Astrocyte (in vitro differentiated cells and primary cell): ENCODE data around the gene ADGRA1. TPM values are rescaled to one million over a fixed set of nuclear protein-coding genes. Genes with fewer than 3 reads are reported as not detected.

Experiments
- DNase-seq: peaks from one replicate; pipeline ENCODE4 v3.0.0-alpha.2; 2010; ENCODE audit warnings: low read depth
- FAIRE-seq: peaks from 2 replicates; lab custom pipeline; 2011; peaks lifted over from hg19 to GRCh38; lab: Jason Lieb, UNC
- H2AFZ ChIP-seq: 2 replicates; pipeline ENCODE4 v1.6.0; 2012; ENCODE audit warnings: low read depth, low read length, inconsistent platforms
- H3K27ac ChIP-seq: 2 replicates; pipeline ENCODE4 v1.5.1; 2011; ENCODE audit warnings: low read depth, low read length, inconsistent platforms
- H3K27me3 ChIP-seq: 2 replicates; pipeline ENCODE4 v1.6.0; 2011; ENCODE audit warnings: low read length, inconsistent platforms; ENCODE audit not compliant: insufficient read depth
- H3K36me3 ChIP-seq: 2 replicates; pipeline ENCODE4 v1.5.1; 2011; ENCODE audit warnings: low read length, inconsistent platforms; ENCODE audit not compliant: insufficient read depth
- H3K4me1 ChIP-seq: 2 replicates; pipeline ENCODE4 v1.5.1; 2011; ENCODE audit warnings: low read length, inconsistent platforms; ENCODE audit not compliant: insufficient read depth
- H3K4me2 ChIP-seq: 2 replicates; pipeline ENCODE4 v1.6.0; 2012; ENCODE audit warnings: low read length, inconsistent platforms
- H3K4me3 ChIP-seq: 2 replicates; pipeline ENCODE4 v1.5.1; 2011; ENCODE audit warnings: low read depth, mild to moderate bottlenecking, low read length, inconsistent platforms; ENCODE audit not compliant: insufficient read depth
- H3K79me2 ChIP-seq: 2 replicates; pipeline ENCODE4 v1.6.0; 2012; ENCODE audit warnings: mild to moderate bottlenecking, low read length, inconsistent platforms; ENCODE audit not compliant: insufficient read depth
- H3K9ac ChIP-seq: 2 replicates; pipeline ENCODE4 v1.6.0; 2012; ENCODE audit warnings: mild to moderate bottlenecking, low read length, inconsistent platforms
- H3K9me3 ChIP-seq: 2 replicates; pipeline ENCODE4 v1.5.1; 2012; ENCODE audit warnings: low read depth, mild to moderate bottlenecking, low read length, inconsistent platforms; ENCODE audit not compliant: insufficient read depth
- H4K20me1 ChIP-seq: 2 replicates; pipeline ENCODE4 v1.6.0; 2012; ENCODE audit warnings: low read length, inconsistent platforms; ENCODE audit not compliant: insufficient read depth
- H3K27ac Mint-ChIP-seq: one replicate; pipeline ENCODE4 v1.8.0; 2021; ENCODE audit warnings: mild to moderate bottlenecking, mixed read lengths; ENCODE audit not compliant: unreplicated experiment
- H3K27me3 Mint-ChIP-seq: one replicate; pipeline ENCODE4 v1.8.0; 2021; ENCODE audit warnings: low read depth, mixed read lengths; ENCODE audit not compliant: unreplicated experiment
- H3K36me3 Mint-ChIP-seq: one replicate; pipeline ENCODE4 v1.8.0; 2021; ENCODE audit warnings: low read depth, mixed read lengths; ENCODE audit not compliant: unreplicated experiment
- H3K4me1 Mint-ChIP-seq: one replicate; pipeline ENCODE4 v1.8.0; 2021; ENCODE audit warnings: low read depth, mixed read lengths; ENCODE audit not compliant: unreplicated experiment
- H3K4me3 Mint-ChIP-seq: one replicate; pipeline ENCODE4 v1.8.0; 2021; ENCODE audit warnings: mild to moderate bottlenecking, moderate library complexity, mixed read lengths; ENCODE audit not compliant: unreplicated experiment
- H3K9me3 Mint-ChIP-seq: one replicate; pipeline ENCODE4 v1.8.0; 2021; ENCODE audit warnings: mild to moderate bottlenecking, mixed read lengths; ENCODE audit not compliant: unreplicated experiment
- CTCF ChIP-seq: IDR thresholded peaks from 2 replicates; pipeline ENCODE4 v1.5.1; 2011; ENCODE audit warnings: low read depth, mild to moderate bottlenecking, inconsistent platforms, low read length, moderate library complexity; ENCODE audit not compliant: insufficient read depth
- EZH2 ChIP-seq: IDR thresholded peaks from 2 replicates; pipeline ENCODE4 v1.6.1; 2012; ENCODE audit warnings: mild to moderate bottlenecking, low read length, inconsistent platforms; ENCODE audit not compliant: insufficient read depth
- total RNA-seq: library from RNA; stranded (reverse); gene quantifications from 2 replicates; pipeline ENCODE4 v1.2.1, GENCODE V29; 2021

The ADGRA1 gene
- total RNA-seq, 1 donor from 2014 or later: not detected

GRCh38 chr10:133151543-133151972 is 63.8 kb downstream of the ADGRA1 start:
- TF ChIP-seq CTCF: no peak
- TF ChIP-seq EZH2: no peak
- H3K4me1 Mint-ChIP-seq: peaks cover 8% of the 10 kb centered on the region
- H3K79me2 ChIP-seq: no peaks in the 10 kb centered on the region
- H3K36me3 ChIP-seq: no peaks in the 10 kb centered on the region
- no peak overlapping the region for H3K27ac ChIP-seq
- H3K4me3 Mint-ChIP-seq: no peak overlapping the region
- peaks cover 7% of the 10 kb centered on the region for H3K27me3 ChIP-seq
- no peaks in the 10 kb centered on the region for H4K20me1 ChIP-seq
- H3K9me3 Mint-ChIP-seq: peaks cover 15% of the 10 kb centered on the region
- H3K36me3 Mint-ChIP-seq: no peaks in the 10 kb centered on the region
- peak overlapping the region; percentile 31 for H3K27ac Mint-ChIP-seq
- no peaks in the 10 kb centered on the region for H3K9me3 ChIP-seq
- no peaks in the 10 kb centered on the region for H3K4me1 ChIP-seq
- DNase-seq (no peak), FAIRE-seq (peak; percentile 59)
- peaks cover 12% of the 10 kb centered on the region for H3K27me3 Mint-ChIP-seq
- H3K9ac ChIP-seq: no peak overlapping the region
- no peak overlapping the region for H3K4me2 ChIP-seq
- H3K4me3 ChIP-seq: no peak overlapping the region
- no peak overlapping the region for H2AFZ ChIP-seq

GRCh38 chr10:133154411-133154810 is 66.7 kb downstream of the ADGRA1 start:
- Mint-ChIP-seq H3K4me3 (no peak overlapping the region), H3K27me3 (peaks cover 12% of the 10 kb centered on the region), H3K36me3 (no peaks in the 10 kb centered on the region), H3K4me1 (peaks cover 9% of the 10 kb centered on the region), H3K9me3 (peaks cover 1% of the 10 kb centered on the region), H3K27ac (no peak overlapping the region)
- Histone ChIP-seq H4K20me1 (no peaks in the 10 kb centered on the region), H3K4me2 (no peak overlapping the region), H3K9ac (no peak overlapping the region), H3K4me3 (no peak overlapping the region), H2AFZ (no peak overlapping the region), H3K79me2 (no peaks in the 10 kb centered on the region), H3K9me3 (no peaks in the 10 kb centered on the region), H3K36me3 (no peaks in the 10 kb centered on the region), H3K4me1 (no peaks in the 10 kb centered on the region), H3K27ac (no peak overlapping the region), H3K27me3 (peaks cover 7% of the 10 kb centered on the region)
- DNase-seq: no peak
- no peak for FAIRE-seq
- no peak for TF ChIP-seq EZH2
- TF ChIP-seq CTCF: no peak

- H3K27ac Mint-ChIP-seq: no peak overlapping the region
- H3K4me3 Mint-ChIP-seq: no peak overlapping the region
- H3K27ac ChIP-seq: no peak overlapping the region
- H3K79me2 ChIP-seq: no peaks in the 10 kb centered on the region
- no peaks in the 10 kb centered on the region for H3K4me1 ChIP-seq
- FAIRE-seq: no peak
- H3K27me3 Mint-ChIP-seq: peaks cover 12% of the 10 kb centered on the region
- H3K9ac ChIP-seq: no peak overlapping the region
- no peak for DNase-seq
- H3K4me1 Mint-ChIP-seq: peaks cover 9% of the 10 kb centered on the region
- no peaks in the 10 kb centered on the region for H3K36me3 Mint-ChIP-seq
- H2AFZ ChIP-seq: no peak overlapping the region
- no peaks in the 10 kb centered on the region for H3K9me3 Mint-ChIP-seq
- no peak for TF ChIP-seq CTCF
- TF ChIP-seq EZH2: no peak
- H4K20me1 ChIP-seq: no peaks in the 10 kb centered on the region
- no peak overlapping the region for H3K4me3 ChIP-seq
- no peaks in the 10 kb centered on the region for H3K9me3 ChIP-seq
- no peaks in the 10 kb centered on the region for H3K36me3 ChIP-seq
- no peak overlapping the region for H3K4me2 ChIP-seq
- peaks cover 7% of the 10 kb centered on the region for H3K27me3 ChIP-seq
These were observed 67.5 kb downstream of the ADGRA1 start for GRCh38 chr10:133154996-133155778.
